Activated naive CD8-positive, alpha-beta T cell treated with anti-CD3 and anti-CD28 coated beads, Interleukin-2, amount 10 ng/mL, durations not matched to agents 7 days and 5 days (primary cell): ENCODE measurements around the gene GNG12. TPM values are rescaled to one million over a fixed set of nuclear protein-coding genes. Genes with fewer than 3 reads are reported as not detected.

ENCODE experiments used
- ATAC-seq: fragments of 150-1000 bp; cut with Tn5 transposase; one replicate; pipeline ENCODE4 v1.10.0; 2021; ENCODE audit warnings: low read depth, moderate library complexity
- POLR2A ChIA-PET: fragments of 350-600 bp; sonication (Branson Sonifier 250); formaldehyde crosslinking; loops from one replicate; lab custom pipeline; 2021; ENCODE audit warnings: antibody characterized with exemption; lab: Charles Lee
- DNase-seq: peaks from one replicate; pipeline ENCODE4 v3.0.0; 2021
- H3K27ac Mint-ChIP-seq: one replicate; pipeline ENCODE4 v1.8.0; 2022; ENCODE audit warnings: mild to moderate bottlenecking, mixed read lengths
- H3K27me3 Mint-ChIP-seq: one replicate; pipeline ENCODE4 v1.8.0; 2022; ENCODE audit warnings: mild to moderate bottlenecking, moderate library complexity, mixed read lengths
- H3K36me3 Mint-ChIP-seq: one replicate; pipeline ENCODE4 v1.8.0; 2021; ENCODE audit warnings: mild to moderate bottlenecking, mixed read lengths
- H3K4me1 Mint-ChIP-seq: one replicate; pipeline ENCODE4 v1.8.0; 2021; ENCODE audit warnings: mixed read lengths
- H3K4me3 Mint-ChIP-seq: one replicate; pipeline ENCODE4 v1.8.0; 2022; ENCODE audit warnings: mild to moderate bottlenecking, moderate library complexity, mixed read lengths
- H3K9me3 Mint-ChIP-seq: one replicate; pipeline ENCODE4 v1.8.0; 2021; ENCODE audit warnings: mixed read lengths
- total RNA-seq, 2 experiments: library from RNA; stranded (reverse); gene quantifications; one replicate each; pipeline ENCODE4 v1.2.3, GENCODE V29; 2021

GNG12 gene
- total RNA-seq, 2 experiments from 2014 or later = not detected

DNA sequence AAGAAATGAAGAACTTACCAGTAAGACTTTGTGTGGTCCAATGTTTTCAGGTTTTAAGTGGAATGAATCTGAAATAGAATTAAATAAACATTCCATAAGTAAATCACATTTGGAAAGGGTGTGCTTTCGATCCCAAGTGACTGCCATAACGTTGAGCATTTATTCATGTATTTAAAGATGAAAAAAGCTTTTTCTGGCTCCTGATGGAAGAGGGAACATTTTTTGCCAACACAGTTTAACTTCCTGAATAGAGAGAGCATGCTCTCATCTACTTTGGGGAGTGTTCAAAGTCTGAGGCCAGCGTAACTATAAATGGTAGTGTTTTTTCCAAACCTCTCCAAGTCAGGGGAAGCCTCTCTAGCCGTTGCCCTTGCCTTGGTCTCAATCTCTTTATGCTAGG is 55.8 kb downstream of the GNG12 start:
- Mint-ChIP-seq H3K4me1 (no peaks in the 10 kb centered on the region), H3K9me3 (no peaks in the 10 kb centered on the region)
- POLR2A ChIA-PET = no interaction called here

DNA sequence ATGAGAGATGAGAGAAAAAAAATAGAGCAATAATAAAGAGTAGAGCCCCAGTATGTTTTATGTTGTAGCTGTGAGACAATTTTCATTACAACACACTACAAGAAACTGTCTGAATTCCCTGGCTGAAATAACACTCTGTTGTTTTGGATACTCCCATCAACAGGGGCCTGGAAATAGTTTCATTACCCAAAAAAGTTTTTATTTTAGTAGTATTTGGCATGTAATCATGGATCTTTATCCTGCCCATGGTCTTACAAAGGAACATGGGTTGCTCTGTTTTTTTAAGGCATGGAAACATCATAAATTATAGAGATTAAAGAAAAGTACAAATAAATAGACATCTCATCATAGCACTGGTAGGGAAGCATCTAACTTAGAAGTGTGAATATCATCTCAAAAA is 56.3 kb downstream of the GNG12 start:
- Mint-ChIP-seq H3K36me3 (no peaks in the 10 kb centered on the region), H3K4me1 (no peaks in the 10 kb centered on the region)
- POLR2A ChIA-PET = no interaction called here

More for the DNA sequence above, 55.8 kb downstream of the GNG12 start:
- Mint-ChIP-seq H3K27ac (no peak overlapping the region), H3K27me3 (peaks cover 21% of the 10 kb centered on the region), H3K4me3 (no peak overlapping the region), H3K36me3 (no peaks in the 10 kb centered on the region)
- ATAC-seq (no peak), DNase-seq (no peak)

DNA sequence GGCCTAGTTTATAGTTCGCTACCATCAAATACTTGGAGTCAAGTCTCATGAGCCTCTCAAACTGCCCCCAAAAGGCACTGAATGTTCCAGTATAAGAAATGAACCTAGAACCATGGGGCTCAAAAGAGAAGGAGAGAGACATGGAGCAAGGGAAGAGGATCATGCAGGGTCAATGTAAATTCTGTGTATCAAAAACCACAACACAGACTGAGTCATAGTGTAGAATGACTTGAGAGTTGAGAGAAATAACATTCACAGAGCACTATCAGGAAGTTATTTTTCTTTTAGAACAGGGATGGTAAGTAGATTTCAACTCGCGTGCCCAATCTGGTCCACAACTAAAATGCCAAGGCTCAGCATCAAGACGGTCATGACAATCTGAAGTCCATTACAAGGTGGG is 59.8 kb downstream of the GNG12 start:
- no peak for ATAC-seq
- no peaks in the 10 kb centered on the region for H3K36me3 Mint-ChIP-seq
- POLR2A ChIA-PET = no interaction called here
- no peak for DNase-seq
- peaks cover 34% of the 10 kb centered on the region for H3K27me3 Mint-ChIP-seq
- H3K9me3 Mint-ChIP-seq = no peaks in the 10 kb centered on the region
- H3K27ac Mint-ChIP-seq = no peak overlapping the region
- H3K4me1 Mint-ChIP-seq = peaks cover 4% of the 10 kb centered on the region
- no peak overlapping the region for H3K4me3 Mint-ChIP-seq

More for the DNA sequence above, 56.3 kb downstream of the GNG12 start:
- Mint-ChIP-seq H3K4me3 (no peak overlapping the region), H3K27ac (no peak overlapping the region), H3K9me3 (no peaks in the 10 kb centered on the region), H3K27me3 (peaks cover 23% of the 10 kb centered on the region)
- ATAC-seq (no peak), DNase-seq (no peak)

DNA sequence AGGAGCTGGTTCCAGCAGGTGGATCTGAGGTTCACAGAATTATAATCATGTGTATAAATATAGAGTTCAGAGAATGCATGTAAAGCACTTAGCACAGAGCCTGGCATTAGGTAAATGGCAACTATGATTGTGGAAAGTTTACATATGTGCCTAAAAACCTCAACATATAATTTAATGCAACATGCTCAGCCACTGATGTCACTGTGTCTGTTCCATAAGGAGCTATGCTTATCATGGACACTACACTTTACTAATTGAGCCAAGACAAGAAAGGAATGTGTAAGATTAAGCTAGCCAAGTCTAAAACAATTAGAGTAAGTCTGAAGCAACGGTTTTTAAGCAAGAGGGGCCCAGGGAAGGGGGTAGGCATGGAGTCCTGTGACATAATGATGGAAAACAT is 61.5 kb downstream of the GNG12 start:
- Mint-ChIP-seq H3K27me3 (peaks cover 38% of the 10 kb centered on the region), H3K9me3 (no peaks in the 10 kb centered on the region)

DNA sequence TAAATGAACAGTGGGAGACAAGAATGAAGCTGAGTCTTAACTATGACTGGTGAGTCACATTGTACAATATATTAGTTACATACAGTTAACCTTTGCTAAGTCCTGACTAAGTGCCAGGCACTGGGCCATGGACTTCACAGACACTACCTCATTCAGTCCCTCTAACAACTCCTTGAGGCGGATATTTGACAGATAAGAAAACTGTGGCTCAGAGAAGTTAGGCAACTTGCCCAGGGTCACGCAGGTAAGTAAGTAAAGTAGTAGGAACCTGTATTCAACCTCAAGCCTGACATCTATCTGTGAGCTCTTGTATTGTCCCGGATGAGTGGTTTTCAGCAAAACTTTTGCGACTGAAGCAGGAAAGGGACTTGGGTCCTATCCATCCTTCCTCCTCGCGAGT is 62.1 kb downstream of the GNG12 start:
- Mint-ChIP-seq H3K4me1 (peaks cover 9% of the 10 kb centered on the region), H3K9me3 (no peaks in the 10 kb centered on the region), H3K36me3 (no peaks in the 10 kb centered on the region), H3K27me3 (peaks cover 36% of the 10 kb centered on the region), H3K4me3 (no peak overlapping the region), H3K27ac (no peak overlapping the region)
- ATAC-seq (no peak), DNase-seq (no peak)
- POLR2A ChIA-PET = no interaction called here

More for the DNA sequence above, 61.5 kb downstream of the GNG12 start:
- no peaks in the 10 kb centered on the region for H3K36me3 Mint-ChIP-seq
- ATAC-seq (no peak), DNase-seq (no peak)
- H3K4me1 Mint-ChIP-seq = peaks cover 4% of the 10 kb centered on the region
- POLR2A ChIA-PET = no interaction called here
- no peak overlapping the region for H3K4me3 Mint-ChIP-seq
- no peak overlapping the region for H3K27ac Mint-ChIP-seq

DNA sequence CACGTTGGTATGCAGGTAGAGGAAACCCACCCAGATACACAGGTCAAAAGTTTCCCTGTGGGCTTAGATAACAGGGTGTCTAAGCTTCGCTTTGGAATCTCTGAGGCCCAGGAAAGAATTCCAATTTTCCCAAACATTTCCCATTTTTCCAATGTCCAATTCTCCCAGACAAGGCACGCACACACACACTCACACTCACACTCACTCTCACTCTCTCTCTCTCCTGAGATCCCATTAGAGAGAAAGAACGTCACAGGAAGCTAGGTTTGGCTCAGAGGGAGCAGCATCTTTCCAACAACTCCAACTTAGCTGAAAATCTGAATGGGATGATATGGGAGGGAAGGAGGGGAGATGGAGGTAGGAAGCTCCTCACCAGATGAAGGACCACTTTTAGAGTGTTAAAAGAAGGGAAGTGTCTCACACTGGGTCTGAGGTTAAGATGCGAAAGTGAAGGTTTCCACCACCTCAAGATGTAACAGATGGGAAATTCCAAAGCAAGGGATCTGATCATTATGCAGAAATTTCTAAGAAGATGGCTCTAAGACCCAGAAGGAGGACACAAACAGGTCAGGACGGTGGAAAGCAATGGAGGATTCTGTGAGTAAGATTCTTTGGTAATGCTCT is 63.5 kb downstream of the GNG12 start:
- Mint-ChIP-seq H3K9me3 (no peaks in the 10 kb centered on the region), H3K36me3 (no peaks in the 10 kb centered on the region), H3K27me3 (peaks cover 29% of the 10 kb centered on the region), H3K4me3 (no peak overlapping the region), H3K27ac (no peak overlapping the region), H3K4me1 (peaks cover 10% of the 10 kb centered on the region)
- POLR2A ChIA-PET = no interaction called here
- ATAC-seq = no peak
- no peak for DNase-seq

DNA sequence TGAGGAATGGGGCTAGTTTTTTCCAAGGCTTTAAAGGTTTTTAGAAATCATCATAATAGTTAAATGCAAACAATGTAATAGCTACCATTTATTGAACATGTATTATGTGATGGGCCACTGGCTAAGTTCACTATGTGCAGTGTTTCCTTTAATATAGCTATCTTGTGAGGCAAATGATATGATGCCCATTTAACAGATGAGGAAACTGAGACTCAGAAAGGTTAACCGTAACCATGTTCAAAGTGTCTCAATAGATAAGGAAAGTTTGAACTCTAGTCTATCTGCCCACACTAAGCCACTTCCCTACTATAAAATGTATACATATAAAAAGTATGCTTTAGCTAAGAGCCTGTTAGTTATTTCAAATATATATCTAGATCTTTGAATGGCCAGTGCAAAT is 64.8 kb downstream of the GNG12 start:
- H3K4me1 Mint-ChIP-seq = peaks cover 10% of the 10 kb centered on the region
- no peaks in the 10 kb centered on the region for H3K36me3 Mint-ChIP-seq
- no peak overlapping the region for H3K27ac Mint-ChIP-seq
- peaks cover 31% of the 10 kb centered on the region for H3K27me3 Mint-ChIP-seq
- no peaks in the 10 kb centered on the region for H3K9me3 Mint-ChIP-seq
- POLR2A ChIA-PET = no interaction called here
- DNase-seq = no peak
- ATAC-seq = no peak
- H3K4me3 Mint-ChIP-seq = no peak overlapping the region

DNA sequence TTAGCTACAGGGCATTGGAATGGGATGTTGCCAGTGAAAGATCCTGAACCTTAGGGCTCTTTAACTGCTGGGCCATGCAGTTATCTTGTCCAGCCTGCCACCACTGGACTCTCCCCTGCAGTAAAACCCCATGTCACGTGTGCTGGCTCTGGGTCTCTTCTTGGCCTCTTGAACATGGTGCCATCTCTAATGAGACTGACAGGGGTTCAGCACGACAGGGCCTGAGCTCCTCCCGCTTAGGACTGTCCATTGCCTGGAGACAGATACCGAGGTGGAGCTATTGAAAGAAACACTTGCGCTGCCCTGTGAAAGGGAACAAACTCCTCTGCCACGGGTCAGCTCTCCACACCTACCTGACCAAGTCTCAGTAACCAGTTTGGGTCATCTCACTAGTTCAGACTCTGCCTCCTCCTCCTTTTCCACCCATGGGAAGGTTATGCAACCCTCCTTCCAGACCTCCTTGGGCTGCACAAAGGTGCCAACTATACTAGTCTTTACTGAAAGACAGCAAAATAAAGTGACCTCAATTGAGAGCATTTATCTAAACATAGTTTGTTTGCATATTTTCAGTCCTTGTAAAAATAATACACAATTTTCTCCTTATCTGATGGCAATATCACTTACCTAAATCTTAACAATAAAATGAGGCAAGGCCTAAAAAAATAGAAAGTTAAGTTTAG is 66.0 kb downstream of the GNG12 start:
- Mint-ChIP-seq H3K27me3 (peaks cover 27% of the 10 kb centered on the region), H3K27ac (no peak overlapping the region), H3K9me3 (no peaks in the 10 kb centered on the region), H3K36me3 (no peaks in the 10 kb centered on the region), H3K4me3 (no peak overlapping the region), H3K4me1 (peaks cover 10% of the 10 kb centered on the region)
- POLR2A ChIA-PET = no interaction called here
- ATAC-seq (no peak), DNase-seq (no peak)

DNA sequence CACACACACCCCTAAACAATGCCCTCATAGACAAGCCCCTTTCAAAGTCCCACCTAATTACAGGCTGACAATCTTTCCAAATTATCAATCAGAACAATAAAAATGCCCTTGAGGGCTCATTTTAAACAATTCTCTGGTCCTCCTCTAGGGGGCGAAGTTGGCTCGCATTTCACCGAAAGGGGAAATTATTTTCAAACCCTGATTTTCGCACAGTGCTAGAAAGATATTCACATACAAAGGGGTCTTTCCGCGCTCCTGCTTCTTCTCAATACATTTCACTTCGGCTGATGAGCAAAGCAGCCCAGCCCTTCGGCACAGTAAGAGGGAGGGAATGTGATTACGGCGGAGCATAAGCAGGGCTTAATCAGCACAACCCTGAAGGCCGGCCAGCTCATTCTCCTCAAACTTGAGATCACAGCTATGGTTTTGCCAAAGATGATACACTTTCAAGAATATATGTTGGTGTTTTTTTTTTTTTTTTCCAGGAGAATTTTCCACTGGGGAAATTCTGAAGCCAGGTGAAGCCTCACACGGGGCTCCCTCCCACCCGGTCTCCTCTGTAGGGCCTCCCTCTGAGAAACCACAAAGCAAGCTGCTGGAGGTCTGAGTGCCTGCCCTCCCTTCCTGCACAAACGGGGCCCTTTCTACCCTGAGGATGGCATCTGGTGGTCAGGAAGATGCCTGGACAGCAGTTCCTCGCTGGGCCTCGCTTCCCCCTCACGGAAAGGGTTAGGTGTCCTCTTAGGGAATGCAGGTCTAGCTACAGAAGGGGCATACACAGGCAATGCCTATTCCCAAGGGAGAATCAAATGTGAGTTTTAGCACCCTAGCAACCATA is 66.9 kb downstream of the GNG12 start:
- H3K9me3 Mint-ChIP-seq = no peaks in the 10 kb centered on the region
- peaks cover 10% of the 10 kb centered on the region for H3K4me1 Mint-ChIP-seq
- H3K27me3 Mint-ChIP-seq = peaks cover 22% of the 10 kb centered on the region
- H3K27ac Mint-ChIP-seq = no peak overlapping the region
- POLR2A ChIA-PET = interaction anchor here (0.6 kb wide), 1 partner anchor 19 kb away, joined by 3 read pairs; no protein-coding TSS in a partner anchor
- peak overlapping the region; percentile 28 for H3K4me3 Mint-ChIP-seq
- peak; percentile 26 for ATAC-seq
- DNase-seq = peak; percentile 43
- no peaks in the 10 kb centered on the region for H3K36me3 Mint-ChIP-seq

DNA sequence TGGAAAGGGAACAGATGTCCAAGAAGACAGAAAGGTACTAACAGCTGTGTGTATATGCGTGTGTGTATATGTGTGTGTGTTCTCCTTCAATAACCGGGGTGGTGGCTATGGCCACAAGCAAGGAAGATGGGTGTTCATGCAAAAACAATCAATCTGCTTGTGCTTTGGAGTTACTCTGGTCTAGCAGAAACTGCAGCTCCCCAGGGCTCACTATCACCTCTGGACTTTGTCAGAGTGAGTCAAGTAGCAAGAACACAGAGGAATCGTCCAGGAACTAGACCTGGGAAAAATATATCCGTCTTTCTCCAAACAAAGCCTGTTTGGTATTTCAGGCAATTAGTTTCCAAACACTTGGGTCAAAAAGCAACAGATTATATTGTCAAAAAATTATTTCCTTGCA is 68.6 kb downstream of the GNG12 start:
- POLR2A ChIA-PET = no interaction called here
- Mint-ChIP-seq H3K27ac (no peak overlapping the region), H3K4me3 (no peak overlapping the region), H3K36me3 (no peaks in the 10 kb centered on the region), H3K4me1 (peaks cover 6% of the 10 kb centered on the region), H3K27me3 (peaks cover 14% of the 10 kb centered on the region), H3K9me3 (no peaks in the 10 kb centered on the region)
- ATAC-seq (no peak), DNase-seq (no peak)

DNA sequence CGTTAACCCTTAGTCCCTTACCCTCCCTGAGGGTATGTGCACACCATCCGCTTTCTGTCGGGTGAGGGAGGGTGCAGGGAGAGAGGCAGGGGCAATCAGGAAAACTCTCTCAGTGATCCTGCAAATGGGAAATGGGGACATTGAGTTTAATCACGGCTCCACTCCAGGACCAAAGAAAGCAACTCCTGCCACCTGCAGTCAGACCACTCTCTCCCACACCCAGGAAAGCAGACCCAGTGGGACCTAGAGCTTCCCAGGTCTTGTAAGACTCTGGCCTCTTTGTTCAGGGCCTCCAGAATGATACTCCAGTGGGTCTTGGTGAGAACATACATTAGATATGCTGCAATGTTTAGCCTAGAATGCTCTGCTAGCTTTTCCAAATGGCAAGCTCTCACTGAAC is 71.5 kb downstream of the GNG12 start:
- Mint-ChIP-seq H3K36me3 (no peaks in the 10 kb centered on the region), H3K27me3 (peaks cover 10% of the 10 kb centered on the region), H3K27ac (no peak overlapping the region), H3K9me3 (no peaks in the 10 kb centered on the region), H3K4me1 (peaks cover 6% of the 10 kb centered on the region), H3K4me3 (no peak overlapping the region)
- DNase-seq (no peak), ATAC-seq (no peak)
- POLR2A ChIA-PET = no interaction called here

DNA sequence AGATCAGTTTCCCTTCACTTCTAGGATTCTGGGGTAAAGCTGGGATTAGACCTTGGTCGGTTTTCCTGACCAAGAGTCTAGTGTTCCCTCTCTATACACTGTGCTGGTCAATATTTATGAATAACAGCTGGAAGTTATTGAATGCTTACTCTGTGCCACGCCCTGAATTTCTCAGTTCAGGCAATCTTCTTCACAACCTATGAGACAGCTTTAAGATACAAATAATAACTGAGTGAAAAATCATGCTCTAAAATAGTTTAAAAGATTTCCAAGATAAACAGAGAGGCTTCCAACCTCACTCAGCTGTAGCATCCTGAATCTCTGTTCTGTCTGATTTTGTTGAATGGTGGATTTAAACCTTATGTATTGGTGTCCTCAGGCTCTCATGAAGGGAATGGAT is 72.2 kb downstream of the GNG12 start:
- POLR2A ChIA-PET = interaction anchor here (1.1 to 1.6 kb wide), 2 partner anchors 76 to 200 kb away, joined by 4 to 5 read pairs; partner anchors contain the start of gene GADD45A
- no peak for DNase-seq
- Mint-ChIP-seq H3K27me3 (peaks cover 9% of the 10 kb centered on the region), H3K27ac (no peak overlapping the region), H3K9me3 (no peaks in the 10 kb centered on the region), H3K4me1 (peaks cover 1% of the 10 kb centered on the region), H3K36me3 (no peaks in the 10 kb centered on the region), H3K4me3 (no peak overlapping the region)
- ATAC-seq = no peak

DNA sequence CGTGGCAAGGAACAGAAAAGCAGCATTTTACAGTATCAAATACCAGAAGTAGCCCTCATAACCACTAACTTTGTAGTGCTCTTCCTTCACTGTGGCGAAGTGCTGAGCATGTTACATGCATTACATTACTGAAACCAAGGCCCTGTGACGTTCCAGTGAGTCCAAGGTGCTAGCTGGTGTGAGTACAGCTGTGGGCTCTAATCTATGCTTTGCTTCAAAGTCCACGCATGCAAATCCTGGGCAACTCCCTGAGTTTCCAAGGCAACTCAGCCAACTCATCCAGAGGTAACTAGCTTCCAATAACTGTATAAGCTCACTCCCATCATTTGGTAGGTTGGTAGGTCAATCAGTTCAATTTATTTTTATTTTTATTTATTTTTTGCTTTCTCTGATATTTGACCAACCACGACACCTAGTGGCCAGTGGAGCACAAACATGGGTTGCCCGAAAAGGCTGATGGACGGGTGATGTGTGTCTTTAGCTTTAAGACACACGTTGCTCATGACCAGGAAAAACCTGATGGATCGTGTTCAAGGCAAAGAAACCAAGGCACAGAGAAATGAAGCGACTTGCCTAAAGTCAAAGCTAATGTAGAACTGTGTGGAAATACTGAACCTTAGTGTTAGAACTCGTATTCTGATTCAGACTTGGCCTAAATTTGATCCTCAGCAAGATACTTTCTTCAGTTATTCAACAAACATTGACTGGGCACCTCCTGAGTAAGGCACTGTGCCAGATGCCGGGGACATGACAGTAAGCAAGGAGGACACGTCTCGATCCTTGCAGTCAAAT is 73.0 kb downstream of the GNG12 start:
- Mint-ChIP-seq H3K9me3 (no peaks in the 10 kb centered on the region), H3K36me3 (no peaks in the 10 kb centered on the region), H3K4me3 (no peak overlapping the region), H3K27ac (no peak overlapping the region), H3K27me3 (peaks cover 9% of the 10 kb centered on the region), H3K4me1 (no peaks in the 10 kb centered on the region)
- peak; percentile 60 for ATAC-seq
- POLR2A ChIA-PET = interaction anchor here (1.1 to 1.6 kb wide), 2 partner anchors 75 to 199 kb away, joined by 4 to 5 read pairs; partner anchors contain the start of gene GADD45A
- DNase-seq = peak; percentile 46
